Fibroblast of the aortic adventitia (primary cell): Measurements from ENCODE around the gene AFAP1. TPM values are rescaled to one million over a fixed set of nuclear protein-coding genes. Genes with fewer than 3 reads are reported as not detected.

Experiments used
- DNase-seq: peaks from one replicate; pipeline ENCODE4 v3.0.0-alpha.2; 2010; ENCODE audit warnings: low read depth
- H3K4me3 ChIP-seq: 2 replicates; pipeline ENCODE4 v1.5.1; 2011; ENCODE audit warnings: low read depth, mild to moderate bottlenecking, control low read depth, low read length, moderate library complexity
- CTCF ChIP-seq: IDR thresholded peaks from 2 replicates; pipeline ENCODE4 v1.5.1; 2011; ENCODE audit warnings: mild to moderate bottlenecking, low read length, control low read depth, inconsistent platforms; ENCODE audit not compliant: insufficient read depth
- total RNA-seq: library from RNA; depleted of rRNA; stranded (reverse); fragments of >200 nt; gene quantifications from 2 replicates; pipeline ENCODE4 v1.2.3, GENCODE V29; 2012; ENCODE audit warnings: low replicate concordance

AFAP1 gene
- total RNA-seq, 1 donor, result 66.0 TPM

- no peak for DNase-seq
- TF ChIP-seq CTCF, result no peak
- no peak overlapping the region for H3K4me3 ChIP-seq
Observed at GRCh38 chr4:7819446-7819845, 120.2 kb downstream of the AFAP1 start.

- peak; percentile 63 for DNase-seq
- no peak for TF ChIP-seq CTCF
- no peak overlapping the region for H3K4me3 ChIP-seq
Observed at GRCh38 chr4:7818399-7818911, 121.2 kb downstream of the AFAP1 start.

- TF ChIP-seq CTCF, result no peak
- DNase-seq, result no peak
- H3K4me3 ChIP-seq, result no peak overlapping the region
Observed at GRCh38 chr4:7817877-7818398, 121.7 kb downstream of the AFAP1 start.

GRCh38 chr4:7816771-7817170 lies 122.9 kb downstream of the AFAP1 start:
- no peak for TF ChIP-seq CTCF

GRCh38 chr4:7815981-7816380 lies 123.7 kb downstream of the AFAP1 start:
- TF ChIP-seq CTCF, result no peak
- H3K4me3 ChIP-seq, result no peak overlapping the region
- DNase-seq, result no peak

More at GRCh38 chr4:7816771-7817170, 122.9 kb downstream of the AFAP1 start:
- no peak for DNase-seq
- H3K4me3 ChIP-seq, result no peak overlapping the region

GRCh38 chr4:7815562-7815961 lies 124.1 kb downstream of the AFAP1 start:
- TF ChIP-seq CTCF, result peak; percentile 4
- DNase-seq, result peak; percentile 69
- no peak overlapping the region for H3K4me3 ChIP-seq

GRCh38 chr4:7814451-7814850 lies 125.2 kb downstream of the AFAP1 start:
- DNase-seq, result no peak
- no peak for TF ChIP-seq CTCF
- H3K4me3 ChIP-seq, result no peak overlapping the region
